Mesenchymal stem cell (in vitro differentiated cells and primary cell): ENCODE measurements around the gene MYO9B.
A peak's percentile ranks its signal among the peaks of the same experiment; 100 is the strongest.

Source experiments
- DNase-seq: peaks from one replicate; pipeline ENCODE4 v3.0.0-alpha.2; 2013
- H2AFZ ChIP-seq: one replicate; pipeline ENCODE4 v1.6.1; 2013; ENCODE audit warnings: low read depth, mild to moderate bottlenecking, control low read depth, inconsistent platforms, low read length, moderate library complexity
- H2AK5ac ChIP-seq: 2 replicates; pipeline ENCODE4 v1.6.1; 2013; ENCODE audit warnings: low read length, moderate library complexity, mild to moderate bottlenecking, inconsistent platforms; ENCODE audit not compliant: severe bottlenecking
- H2BK120ac ChIP-seq: one replicate; pipeline ENCODE4 v1.6.1; 2013; ENCODE audit warnings: low read depth, mild to moderate bottlenecking, inconsistent platforms, low read length, moderate library complexity
- H2BK12ac ChIP-seq, 2 experiments: one replicate each; pipeline ENCODE4 v1.6.1; 2013; ENCODE audit warnings: inconsistent platforms in 2 of 2, low read length in 2 of 2, mild to moderate bottlenecking in 2 of 2, moderate library complexity in 2 of 2, control low read depth in 1 of 2
- H2BK15ac ChIP-seq: one replicate; pipeline ENCODE4 v1.6.1; 2013; ENCODE audit warnings: mild to moderate bottlenecking, low read depth, inconsistent platforms; ENCODE audit not compliant: poor library complexity, severe bottlenecking
- H2BK5ac ChIP-seq: 2 replicates; pipeline ENCODE4 v1.6.1; 2013; ENCODE audit warnings: low read depth, mild to moderate bottlenecking, low read length, control low read depth, inconsistent platforms; ENCODE audit not compliant: poor library complexity, severe bottlenecking
- H3K14ac ChIP-seq, 2 experiments: one replicate each; pipeline ENCODE4 v1.6.1; 2013; ENCODE audit warnings: inconsistent platforms in 2 of 2, low read length in 2 of 2, control low read depth in 1 of 2, mild to moderate bottlenecking in 1 of 2, moderate library complexity in 1 of 2
- H3K18ac ChIP-seq, 2 experiments: one replicate each; pipeline ENCODE4 v1.6.1; 2013; ENCODE audit warnings: inconsistent platforms in 2 of 2, low read length in 2 of 2, control low read depth in 1 of 2, low read depth in 1 of 2, mild to moderate bottlenecking in 1 of 2
- H3K23ac ChIP-seq, 2 experiments: one replicate each; pipeline ENCODE4 v1.6.1; 2013; ENCODE audit warnings: inconsistent platforms in 2 of 2, low read length in 2 of 2, mild to moderate bottlenecking in 2 of 2, moderate library complexity in 2 of 2, control low read depth in 1 of 2
- H3K27ac ChIP-seq: 2 replicates; pipeline ENCODE4 v1.5.1; 2013; ENCODE audit warnings: mild to moderate bottlenecking, moderate library complexity, low read length, control low read depth, inconsistent platforms; ENCODE audit not compliant: poor library complexity, severe bottlenecking
- H3K27me3 ChIP-seq, 2 experiments: 2 replicates each; pipeline versions ENCODE4 v1.6.1 to v1.7.0; 2013; ENCODE audit warnings: low read length in 2 of 2, mild to moderate bottlenecking in 2 of 2, moderate library complexity in 2 of 2, control low read depth in 1 of 2, inconsistent platforms in 1 of 2; ENCODE audit not compliant: control insufficient read depth in 1 of 2, insufficient read depth in 1 of 2
- H3K36me3 ChIP-seq, 2 experiments: 2 replicates each; pipeline versions ENCODE4 v1.6.1 to v1.7.0; 2013; ENCODE audit warnings: low read length in 2 of 2, control low read depth in 1 of 2, inconsistent platforms in 1 of 2, low read depth in 1 of 2, mild to moderate bottlenecking in 1 of 2; ENCODE audit not compliant: insufficient read depth in 2 of 2, control insufficient read depth in 1 of 2
- H3K4ac ChIP-seq, 2 experiments: one replicate each; pipeline ENCODE4 v1.6.1; 2013; ENCODE audit warnings: inconsistent platforms in 2 of 2, low read length in 2 of 2, mild to moderate bottlenecking in 2 of 2, moderate library complexity in 2 of 2, control low read depth in 1 of 2, low read depth in 1 of 2
- H3K4me1 ChIP-seq: 2 replicates; pipeline ENCODE4 v1.6.1; 2013; ENCODE audit warnings: low read depth, low read length, control low read depth; ENCODE audit not compliant: control insufficient read depth, insufficient read depth
- H3K4me2 ChIP-seq: 2 replicates; pipeline ENCODE4 v1.6.1; 2013; ENCODE audit warnings: low read length, mild to moderate bottlenecking, inconsistent platforms; ENCODE audit not compliant: poor library complexity, severe bottlenecking
- H3K4me3 ChIP-seq, 2 experiments: 2 replicates each; pipeline versions ENCODE4 v1.5.1 to v1.7.0; 2013; ENCODE audit warnings: low read length in 2 of 2, mild to moderate bottlenecking in 2 of 2, control low read depth in 1 of 2, low read depth in 1 of 2; ENCODE audit not compliant: insufficient read depth in 1 of 2
- H3K79me1 ChIP-seq: replicated peaks from 2 replicates; pipeline ENCODE4 v1.6.1; 2013; ENCODE audit warnings: mild to moderate bottlenecking, control low read depth, low read length, inconsistent platforms; ENCODE audit not compliant: poor library complexity, severe bottlenecking
- H3K9ac ChIP-seq: 2 replicates; pipeline ENCODE4 v1.7.0; 2013; ENCODE audit warnings: mild to moderate bottlenecking, low read length, moderate library complexity
- H3K9me3 ChIP-seq: 2 replicates; pipeline ENCODE4 v1.7.0; 2013; ENCODE audit warnings: mild to moderate bottlenecking, low read length; ENCODE audit not compliant: control insufficient read depth
- H4K8ac ChIP-seq: one replicate; pipeline ENCODE4 v1.6.1; 2013; ENCODE audit warnings: inconsistent platforms, mild to moderate bottlenecking, low read length, moderate library complexity
- H4K91ac ChIP-seq: one replicate; pipeline ENCODE4 v1.6.1; 2013; ENCODE audit warnings: mild to moderate bottlenecking, low read length, inconsistent platforms
- WGBS: methylation state at CpG from one replicate; pipeline ENCODE4 v1.1.7; 2013; ENCODE audit warnings: mixed read lengths; 5-methylcytosine and 5-hydroxymethylcytosine counted together

MYO9B gene

GRCh38 chr19:17078036-17078919 is 2.7 kb downstream of the MYO9B start:
- H3K9me3 ChIP-seq = no peaks in the 10 kb centered on the region
- whole genome bisulfite sequencing = 97% methylated on average over 17 of the region's 19 CpGs
- H3K14ac ChIP-seq = peak overlapping the region in 1 of 2 experiments; percentile 26
- no peaks in the 10 kb centered on the region for H3K27me3 ChIP-seq
- H3K4ac ChIP-seq = no peak overlapping the region
- H2BK120ac ChIP-seq = no peak overlapping the region
- H2BK5ac ChIP-seq = no peak overlapping the region
- H3K23ac ChIP-seq = no peak overlapping the region
- H2AK5ac ChIP-seq = no peak overlapping the region
- H3K18ac ChIP-seq = no peak overlapping the region
- H3K36me3 ChIP-seq = peaks cover 7 to 10% of the 10 kb centered on the region in 2 experiments
- H3K4me2 ChIP-seq = no peak overlapping the region
- no peak overlapping the region for H2BK15ac ChIP-seq
- H3K4me1 ChIP-seq = peaks cover 36% of the 10 kb centered on the region
- H2AFZ ChIP-seq = no peak overlapping the region
- H4K91ac ChIP-seq = no peak overlapping the region
- H3K79me1 ChIP-seq = peaks cover 9% of the 10 kb centered on the region
- no peak overlapping the region for H4K8ac ChIP-seq
- H3K9ac ChIP-seq = peak overlapping the region; percentile 98
- no peak for DNase-seq
- H3K27ac ChIP-seq = no peak overlapping the region
- peak overlapping the region in 1 of 2 experiments; percentile 94 for H3K4me3 ChIP-seq
- no peak overlapping the region for H2BK12ac ChIP-seq

GRCh38 chr19:17078920-17079709 is 3.5 kb downstream of the MYO9B start:
- 73% methylated on average over 19 of the region's 19 CpGs for WGBS
- H2BK120ac ChIP-seq = peak overlapping the region; percentile 97

DNA sequence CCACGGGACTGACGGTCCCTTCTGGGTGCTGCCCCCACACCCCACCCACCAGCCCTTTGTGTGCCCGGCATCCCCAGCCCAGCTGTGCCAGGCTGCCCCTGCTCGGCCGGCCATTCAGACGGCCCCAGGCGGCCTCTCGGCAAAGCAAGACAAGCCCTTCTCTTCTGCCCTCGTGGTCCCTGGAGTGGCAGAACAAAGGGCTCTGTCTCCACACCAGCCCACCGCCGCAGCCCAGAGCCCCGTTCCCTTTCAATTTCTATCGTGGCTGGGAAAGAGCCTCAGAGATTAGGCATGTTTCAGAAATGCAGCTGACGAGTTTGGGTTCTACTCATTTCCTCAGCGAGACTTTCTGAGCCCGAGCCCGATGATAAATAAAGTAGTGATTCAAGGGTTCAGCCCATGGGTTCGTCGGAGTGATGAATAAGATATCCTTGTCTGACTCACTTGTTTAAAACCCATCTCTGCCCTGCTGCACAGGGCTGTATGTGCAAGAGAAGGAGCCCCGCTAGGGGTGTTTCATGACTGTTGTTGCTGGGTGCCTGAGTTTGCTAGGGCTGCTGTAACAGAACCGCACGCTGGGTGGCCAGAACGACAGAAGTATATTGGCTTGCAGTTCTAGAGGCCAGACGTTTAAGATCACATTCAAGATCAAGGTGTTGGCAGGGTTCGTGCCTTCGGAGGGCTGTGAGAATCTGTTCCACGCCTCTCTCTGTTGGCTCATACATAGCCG is 4.3 kb downstream of the MYO9B start:
- DNase-seq = peak; percentile 100
- peak overlapping the region; percentile 93 to 99 for H3K4ac ChIP-seq

More at GRCh38 chr19:17078920-17079709, 3.5 kb downstream of the MYO9B start:
- Histone ChIP-seq H3K9me3 (no peaks in the 10 kb centered on the region), H2AFZ (no peak overlapping the region), H4K8ac (peak overlapping the region; percentile 89), H2BK5ac (peak overlapping the region; percentile 79), H4K91ac (peak overlapping the region; percentile 98), H3K18ac (peak overlapping the region; percentile 91 to 95), H2AK5ac (peak overlapping the region; percentile 85), H3K23ac (peak overlapping the region in 1 of 2 experiments; percentile 46), H3K27ac (peak overlapping the region; percentile 89), H3K4me2 (peak overlapping the region; percentile 67), H3K4me3 (peak overlapping the region; percentile 21 to 85), H3K27me3 (no peaks in the 10 kb centered on the region), H3K4me1 (peaks cover 33% of the 10 kb centered on the region), H2BK12ac (peak overlapping the region; percentile 51 to 87), H3K4ac (peak overlapping the region; percentile 93 to 99), H3K79me1 (peaks cover 6% of the 10 kb centered on the region), H3K36me3 (peaks cover 7 to 10% of the 10 kb centered on the region in 2 experiments), H3K14ac (peak overlapping the region in 1 of 2 experiments; percentile 95), H2BK15ac (peak overlapping the region; percentile 95), H3K9ac (peak overlapping the region; percentile 98)
- DNase-seq = no peak

More for the DNA sequence above, 4.3 kb downstream of the MYO9B start:
- Histone ChIP-seq H4K8ac (peak overlapping the region; percentile 89), H3K9me3 (no peaks in the 10 kb centered on the region), H2BK15ac (peak overlapping the region; percentile 95), H3K18ac (peak overlapping the region; percentile 91 to 95), H2BK120ac (peak overlapping the region; percentile 97), H2AFZ (no peak overlapping the region), H4K91ac (peak overlapping the region; percentile 98), H3K36me3 (peaks cover 7 to 10% of the 10 kb centered on the region in 2 experiments), H3K23ac (peak overlapping the region in 1 of 2 experiments; percentile 46), H3K14ac (peak overlapping the region in 1 of 2 experiments; percentile 95), H3K4me1 (peaks cover 29% of the 10 kb centered on the region), H3K27ac (peak overlapping the region; percentile 89), H3K79me1 (peaks cover 2% of the 10 kb centered on the region), H3K4me2 (peak overlapping the region; percentile 67), H2BK5ac (peak overlapping the region; percentile 79), H3K9ac (peak overlapping the region; percentile 98), H3K4me3 (peak overlapping the region; percentile 21 to 85), H2AK5ac (peak overlapping the region; percentile 85), H2BK12ac (peak overlapping the region; percentile 51 to 87), H3K27me3 (no peaks in the 10 kb centered on the region)
- WGBS = 22% methylated on average over 28 of the region's 28 CpGs
